ENCODE measurements around the gene PDPK1. TPM values are rescaled to one million over a fixed set of nuclear protein-coding genes. Genes with fewer than 3 reads are reported as not detected.
"Not testable (repeated sequence)": the region's sequence is repeated elsewhere in the genome, so short reads cannot be mapped to it uniquely, and the experiment has no call there.

The PDPK1 gene
- total RNA-seq, 2 donors from 2014 or later = 52.1 to 67.7 TPM

GRCh38 chr16:2642561-2642960 is 104.7 kb downstream of the PDPK1 start:
- not testable (repeated sequence) for H3K9me3 Mint-ChIP-seq; H3K27ac Mint-ChIP-seq; H3K4me1 Mint-ChIP-seq; ATAC-seq (replicated peaks); H3K36me3 Mint-ChIP-seq (ENCODE audit: low read depth); H3K4me3 Mint-ChIP-seq; H3K27me3 Mint-ChIP-seq

DNA sequence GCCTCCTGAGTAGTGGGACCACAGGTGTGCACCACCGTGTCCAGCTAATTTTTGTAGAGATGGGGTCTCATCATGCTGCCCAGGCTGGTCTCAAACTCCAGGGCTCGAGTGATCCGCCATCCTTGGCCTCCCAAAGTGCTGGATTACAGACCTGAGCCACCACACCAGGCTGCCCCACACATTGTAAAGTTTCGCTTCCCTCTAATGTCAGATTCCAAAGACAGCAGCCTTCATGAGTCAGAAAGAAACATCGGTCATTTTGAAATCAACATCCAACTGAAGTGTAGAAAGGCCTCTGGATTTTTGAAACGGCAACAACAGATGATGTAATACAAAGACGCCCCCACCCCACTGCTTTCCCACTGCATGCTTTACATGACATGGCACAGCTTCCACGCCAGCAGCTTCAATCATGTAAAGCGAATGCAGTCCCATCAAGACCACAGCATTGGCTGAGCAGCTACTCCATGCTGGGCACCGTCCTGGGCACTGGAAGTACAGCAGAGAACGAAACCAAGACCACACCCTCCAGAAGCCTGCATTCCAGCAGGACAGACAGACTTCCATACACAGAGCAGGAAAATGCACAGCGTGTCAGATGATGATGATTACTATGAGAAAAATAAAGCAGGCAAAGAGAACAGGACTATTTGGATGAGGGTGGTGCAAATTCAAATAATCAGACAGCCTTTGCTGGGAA is 107.1 kb downstream of the PDPK1 start:
- H3K9me3 Mint-ChIP-seq; H3K27ac Mint-ChIP-seq; H3K36me3 Mint-ChIP-seq (ENCODE audit: low read depth); H3K4me1 Mint-ChIP-seq; H3K4me3 Mint-ChIP-seq; H3K27me3 Mint-ChIP-seq: not testable (repeated sequence)
- ATAC-seq (replicated peaks) = peak; percentile 88

GRCh38 chr16:2651268-2651871 is 113.5 kb downstream of the PDPK1 start:
- H3K9me3 Mint-ChIP-seq = not testable (repeated sequence)

More at GRCh38 chr16:2651268-2651871, 113.5 kb downstream of the PDPK1 start:
- H3K4me1 Mint-ChIP-seq; H3K4me3 Mint-ChIP-seq; H3K27me3 Mint-ChIP-seq; H3K27ac Mint-ChIP-seq; ATAC-seq (replicated peaks); H3K36me3 Mint-ChIP-seq (ENCODE audit: low read depth): not testable (repeated sequence)

Other genes starting within 250 kb of the PDPK1 start
- gene ABCA3, start 197.3 kb upstream of the PDPK1 start, total RNA-seq = 1 to 10 TPM; 4.7 to 5.2 TPM
- gene CCNF, start 108.6 kb upstream of the PDPK1 start, total RNA-seq = 10 to 100 TPM; 59.6 to 64.5 TPM
- 10 to 100 TPM; 14.8 to 19.7 TPM for gene TEDC2, start 77.9 kb upstream of the PDPK1 start, total RNA-seq
- under 1 TPM in 1 of 2 donors, not detected in 1; 0.21 TPM for gene NTN3, start 66.7 kb upstream of the PDPK1 start, total RNA-seq
- 10 to 100 TPM; 10.8 to 16.1 TPM for gene TBC1D24, start 62.9 kb upstream of the PDPK1 start, total RNA-seq
- 100 to 1,000 TPM in 1 of 2 donors, 10 to 100 TPM in 1; 98.5 to 128 TPM for gene ATP6V0C, start 24.1 kb upstream of the PDPK1 start, total RNA-seq
- 10 to 100 TPM; 39.6 to 54.5 TPM for gene AMDHD2, start 17.6 kb upstream of the PDPK1 start, total RNA-seq
- not detected for gene CEMP1, start 6.6 kb upstream of the PDPK1 start, total RNA-seq
- gene KCTD5, start 144.5 kb downstream of the PDPK1 start, total RNA-seq = 10 to 100 TPM; 42.2 to 79.1 TPM
- 1 to 10 TPM; 2.2 to 2.9 TPM for gene PRSS27, start 182.2 kb downstream of the PDPK1 start, total RNA-seq
- gene SRRM2, start 214.6 kb downstream of the PDPK1 start, total RNA-seq = 100 to 1,000 TPM; 553 to 810 TPM
- gene ELOB, start 239.3 kb downstream of the PDPK1 start, total RNA-seq = 100 to 1,000 TPM; 160 to 280 TPM
- gene PRSS33, start 249.5 kb downstream of the PDPK1 start, total RNA-seq = not detected

All from activated T-helper 17 cell treated with anti-CD3 and anti-CD28 coated beads, Interleukin-2, amount 50 U/mL, for 72 hours (primary cell).